Mesenchymal stem cell (in vitro differentiated cells and primary cell): Measurements from ENCODE around the gene NEK10.

Source experiments
- DNase-seq: peaks from one replicate; pipeline ENCODE4 v3.0.0-alpha.2; 2013
- H2AFZ ChIP-seq: one replicate; pipeline ENCODE4 v1.6.1; 2013; ENCODE audit warnings: low read depth, mild to moderate bottlenecking, control low read depth, inconsistent platforms, low read length, moderate library complexity
- H2AK5ac ChIP-seq: 2 replicates; pipeline ENCODE4 v1.6.1; 2013; ENCODE audit warnings: low read length, moderate library complexity, mild to moderate bottlenecking, inconsistent platforms; ENCODE audit not compliant: severe bottlenecking
- H2BK120ac ChIP-seq: one replicate; pipeline ENCODE4 v1.6.1; 2013; ENCODE audit warnings: low read depth, mild to moderate bottlenecking, inconsistent platforms, low read length, moderate library complexity
- H2BK12ac ChIP-seq, 2 experiments: one replicate each; pipeline ENCODE4 v1.6.1; 2013; ENCODE audit warnings: inconsistent platforms in 2 of 2, low read length in 2 of 2, mild to moderate bottlenecking in 2 of 2, moderate library complexity in 2 of 2, control low read depth in 1 of 2
- H2BK15ac ChIP-seq: one replicate; pipeline ENCODE4 v1.6.1; 2013; ENCODE audit warnings: mild to moderate bottlenecking, low read depth, inconsistent platforms; ENCODE audit not compliant: poor library complexity, severe bottlenecking
- H2BK5ac ChIP-seq: 2 replicates; pipeline ENCODE4 v1.6.1; 2013; ENCODE audit warnings: low read depth, mild to moderate bottlenecking, low read length, control low read depth, inconsistent platforms; ENCODE audit not compliant: poor library complexity, severe bottlenecking
- H3K14ac ChIP-seq, 2 experiments: one replicate each; pipeline ENCODE4 v1.6.1; 2013; ENCODE audit warnings: inconsistent platforms in 2 of 2, low read length in 2 of 2, control low read depth in 1 of 2, mild to moderate bottlenecking in 1 of 2, moderate library complexity in 1 of 2
- H3K18ac ChIP-seq, 2 experiments: one replicate each; pipeline ENCODE4 v1.6.1; 2013; ENCODE audit warnings: inconsistent platforms in 2 of 2, low read length in 2 of 2, control low read depth in 1 of 2, low read depth in 1 of 2, mild to moderate bottlenecking in 1 of 2
- H3K23ac ChIP-seq, 2 experiments: one replicate each; pipeline ENCODE4 v1.6.1; 2013; ENCODE audit warnings: inconsistent platforms in 2 of 2, low read length in 2 of 2, mild to moderate bottlenecking in 2 of 2, moderate library complexity in 2 of 2, control low read depth in 1 of 2
- H3K27ac ChIP-seq: 2 replicates; pipeline ENCODE4 v1.5.1; 2013; ENCODE audit warnings: mild to moderate bottlenecking, moderate library complexity, low read length, control low read depth, inconsistent platforms; ENCODE audit not compliant: poor library complexity, severe bottlenecking
- H3K27me3 ChIP-seq, 2 experiments: 2 replicates each; pipeline versions ENCODE4 v1.6.1 to v1.7.0; 2013; ENCODE audit warnings: low read length in 2 of 2, mild to moderate bottlenecking in 2 of 2, moderate library complexity in 2 of 2, control low read depth in 1 of 2, inconsistent platforms in 1 of 2; ENCODE audit not compliant: control insufficient read depth in 1 of 2, insufficient read depth in 1 of 2
- H3K36me3 ChIP-seq, 2 experiments: 2 replicates each; pipeline versions ENCODE4 v1.6.1 to v1.7.0; 2013; ENCODE audit warnings: low read length in 2 of 2, control low read depth in 1 of 2, inconsistent platforms in 1 of 2, low read depth in 1 of 2, mild to moderate bottlenecking in 1 of 2; ENCODE audit not compliant: insufficient read depth in 2 of 2, control insufficient read depth in 1 of 2
- H3K4ac ChIP-seq, 2 experiments: one replicate each; pipeline ENCODE4 v1.6.1; 2013; ENCODE audit warnings: inconsistent platforms in 2 of 2, low read length in 2 of 2, mild to moderate bottlenecking in 2 of 2, moderate library complexity in 2 of 2, control low read depth in 1 of 2, low read depth in 1 of 2
- H3K4me1 ChIP-seq: 2 replicates; pipeline ENCODE4 v1.6.1; 2013; ENCODE audit warnings: low read depth, low read length, control low read depth; ENCODE audit not compliant: control insufficient read depth, insufficient read depth
- H3K4me2 ChIP-seq: 2 replicates; pipeline ENCODE4 v1.6.1; 2013; ENCODE audit warnings: low read length, mild to moderate bottlenecking, inconsistent platforms; ENCODE audit not compliant: poor library complexity, severe bottlenecking
- H3K4me3 ChIP-seq, 2 experiments: 2 replicates each; pipeline versions ENCODE4 v1.5.1 to v1.7.0; 2013; ENCODE audit warnings: low read length in 2 of 2, mild to moderate bottlenecking in 2 of 2, control low read depth in 1 of 2, low read depth in 1 of 2; ENCODE audit not compliant: insufficient read depth in 1 of 2
- H3K79me1 ChIP-seq: replicated peaks from 2 replicates; pipeline ENCODE4 v1.6.1; 2013; ENCODE audit warnings: mild to moderate bottlenecking, control low read depth, low read length, inconsistent platforms; ENCODE audit not compliant: poor library complexity, severe bottlenecking
- H3K9ac ChIP-seq: 2 replicates; pipeline ENCODE4 v1.7.0; 2013; ENCODE audit warnings: mild to moderate bottlenecking, low read length, moderate library complexity
- H3K9me3 ChIP-seq: 2 replicates; pipeline ENCODE4 v1.7.0; 2013; ENCODE audit warnings: mild to moderate bottlenecking, low read length; ENCODE audit not compliant: control insufficient read depth
- H4K8ac ChIP-seq: one replicate; pipeline ENCODE4 v1.6.1; 2013; ENCODE audit warnings: inconsistent platforms, mild to moderate bottlenecking, low read length, moderate library complexity
- H4K91ac ChIP-seq: one replicate; pipeline ENCODE4 v1.6.1; 2013; ENCODE audit warnings: mild to moderate bottlenecking, low read length, inconsistent platforms
- WGBS: methylation state at CpG from one replicate; pipeline ENCODE4 v1.1.7; 2013; ENCODE audit warnings: mixed read lengths; 5-methylcytosine and 5-hydroxymethylcytosine counted together

The NEK10 gene

GRCh38 chr3:27171113-27171512 is 198.1 kb downstream of the NEK10 start:
- H3K14ac ChIP-seq, result no peak overlapping the region
- DNase-seq, result no peak
- no peak overlapping the region for H3K4me3 ChIP-seq
- H3K4me1 ChIP-seq, result peaks cover 3% of the 10 kb centered on the region
- no peak overlapping the region for H3K27ac ChIP-seq
- no peak overlapping the region for H2AFZ ChIP-seq
- H3K79me1 ChIP-seq, result no peaks in the 10 kb centered on the region
- H2BK15ac ChIP-seq, result no peak overlapping the region
- H3K18ac ChIP-seq, result no peak overlapping the region
- no peak overlapping the region for H4K8ac ChIP-seq
- H3K27me3 ChIP-seq, result no peaks in the 10 kb centered on the region
- no peaks in the 10 kb centered on the region for H3K9me3 ChIP-seq
- H2BK12ac ChIP-seq, result no peak overlapping the region
- no peak overlapping the region for H3K9ac ChIP-seq
- H2BK5ac ChIP-seq, result no peak overlapping the region
- no peak overlapping the region for H2AK5ac ChIP-seq
- H3K23ac ChIP-seq, result no peak overlapping the region
- WGBS, result 93% methylated on average over 2 of the region's 2 CpGs
- no peak overlapping the region for H3K4me2 ChIP-seq
- H4K91ac ChIP-seq, result no peak overlapping the region
- H3K36me3 ChIP-seq, result peaks cover 0 to 55% of the 10 kb centered on the region in 2 experiments
- no peak overlapping the region for H3K4ac ChIP-seq
- H2BK120ac ChIP-seq, result no peak overlapping the region

GRCh38 chr3:27166888-27167287 is 202.3 kb downstream of the NEK10 start:
- Histone ChIP-seq H3K27me3 (no peaks in the 10 kb centered on the region), H3K4me3 (no peak overlapping the region), H3K23ac (no peak overlapping the region), H2BK5ac (no peak overlapping the region), H3K9ac (peak overlapping the region; percentile 59), H2BK12ac (no peak overlapping the region), H2BK120ac (no peak overlapping the region), H3K18ac (no peak overlapping the region), H2BK15ac (no peak overlapping the region), H3K79me1 (no peaks in the 10 kb centered on the region), H3K4me1 (peaks cover 3% of the 10 kb centered on the region), H3K9me3 (no peaks in the 10 kb centered on the region), H3K4me2 (peak overlapping the region; percentile 21), H4K91ac (no peak overlapping the region), H3K4ac (no peak overlapping the region), H2AK5ac (no peak overlapping the region), H3K14ac (no peak overlapping the region), H3K27ac (peak overlapping the region; percentile 53), H3K36me3 (peaks cover 0 to 57% of the 10 kb centered on the region in 2 experiments), H2AFZ (no peak overlapping the region), H4K8ac (no peak overlapping the region)
- 75% methylated on average over 3 of the region's 3 CpGs for WGBS
- peak; percentile 71 for DNase-seq

- DNase-seq, result peak; percentile 71
- 60% methylated on average over 2 of the region's 2 CpGs for WGBS
These were observed 203.9 kb downstream of the NEK10 start for GRCh38 chr3:27165321-27165721.

GRCh38 chr3:27160779-27161287 is 208.3 kb downstream of the NEK10 start:
- Histone ChIP-seq H3K36me3 (peaks cover 0 to 38% of the 10 kb centered on the region in 2 experiments), H3K4me2 (no peak overlapping the region), H2BK120ac (no peak overlapping the region), H3K27ac (no peak overlapping the region), H3K9ac (no peak overlapping the region), H3K27me3 (no peaks in the 10 kb centered on the region), H2BK5ac (no peak overlapping the region), H2AK5ac (no peak overlapping the region), H3K18ac (no peak overlapping the region), H2BK12ac (no peak overlapping the region), H4K91ac (no peak overlapping the region), H3K14ac (no peak overlapping the region), H3K4ac (no peak overlapping the region), H3K23ac (no peak overlapping the region), H3K79me1 (no peaks in the 10 kb centered on the region), H3K4me3 (no peak overlapping the region), H3K4me1 (no peaks in the 10 kb centered on the region), H2BK15ac (no peak overlapping the region), H3K9me3 (no peaks in the 10 kb centered on the region), H2AFZ (no peak overlapping the region), H4K8ac (no peak overlapping the region)
- 88% methylated on average over 1 of the region's 2 CpGs for WGBS
- DNase-seq, result no peak

More at GRCh38 chr3:27165321-27165721, 203.9 kb downstream of the NEK10 start:
- no peak overlapping the region for H4K91ac ChIP-seq
- no peak overlapping the region for H3K18ac ChIP-seq
- H2BK15ac ChIP-seq, result no peak overlapping the region
- no peak overlapping the region for H2BK120ac ChIP-seq
- H2AFZ ChIP-seq, result no peak overlapping the region
- no peak overlapping the region for H3K4me2 ChIP-seq
- H3K9me3 ChIP-seq, result no peaks in the 10 kb centered on the region
- no peak overlapping the region for H3K4ac ChIP-seq
- H3K9ac ChIP-seq, result peak overlapping the region; percentile 86
- no peak overlapping the region for H4K8ac ChIP-seq
- peaks cover 3% of the 10 kb centered on the region for H3K4me1 ChIP-seq
- peak overlapping the region; percentile 80 for H3K27ac ChIP-seq
- H3K27me3 ChIP-seq, result no peaks in the 10 kb centered on the region
- no peak overlapping the region for H3K14ac ChIP-seq
- peaks cover 0 to 54% of the 10 kb centered on the region in 2 experiments for H3K36me3 ChIP-seq
- no peaks in the 10 kb centered on the region for H3K79me1 ChIP-seq
- H2BK12ac ChIP-seq, result no peak overlapping the region
- H3K4me3 ChIP-seq, result peak overlapping the region in 1 of 2 experiments; percentile 52
- H2BK5ac ChIP-seq, result no peak overlapping the region
- no peak overlapping the region for H3K23ac ChIP-seq
- H2AK5ac ChIP-seq, result no peak overlapping the region
